ENCODE measurements around the gene CABP1. TPM values are rescaled to one million over a fixed set of nuclear protein-coding genes. Genes with fewer than 3 reads are reported as not detected.
A peak's percentile ranks its signal among the peaks of the same experiment; 100 is the strongest.
"Not testable (repeated sequence)": the region's sequence is repeated elsewhere in the genome, so short reads cannot be mapped to it uniquely, and the experiment has no call there.

The CABP1 gene
- total and polyA plus RNA-seq, 11 donors = 2.4 to 9.9 (median 3.8) TPM

DNA sequence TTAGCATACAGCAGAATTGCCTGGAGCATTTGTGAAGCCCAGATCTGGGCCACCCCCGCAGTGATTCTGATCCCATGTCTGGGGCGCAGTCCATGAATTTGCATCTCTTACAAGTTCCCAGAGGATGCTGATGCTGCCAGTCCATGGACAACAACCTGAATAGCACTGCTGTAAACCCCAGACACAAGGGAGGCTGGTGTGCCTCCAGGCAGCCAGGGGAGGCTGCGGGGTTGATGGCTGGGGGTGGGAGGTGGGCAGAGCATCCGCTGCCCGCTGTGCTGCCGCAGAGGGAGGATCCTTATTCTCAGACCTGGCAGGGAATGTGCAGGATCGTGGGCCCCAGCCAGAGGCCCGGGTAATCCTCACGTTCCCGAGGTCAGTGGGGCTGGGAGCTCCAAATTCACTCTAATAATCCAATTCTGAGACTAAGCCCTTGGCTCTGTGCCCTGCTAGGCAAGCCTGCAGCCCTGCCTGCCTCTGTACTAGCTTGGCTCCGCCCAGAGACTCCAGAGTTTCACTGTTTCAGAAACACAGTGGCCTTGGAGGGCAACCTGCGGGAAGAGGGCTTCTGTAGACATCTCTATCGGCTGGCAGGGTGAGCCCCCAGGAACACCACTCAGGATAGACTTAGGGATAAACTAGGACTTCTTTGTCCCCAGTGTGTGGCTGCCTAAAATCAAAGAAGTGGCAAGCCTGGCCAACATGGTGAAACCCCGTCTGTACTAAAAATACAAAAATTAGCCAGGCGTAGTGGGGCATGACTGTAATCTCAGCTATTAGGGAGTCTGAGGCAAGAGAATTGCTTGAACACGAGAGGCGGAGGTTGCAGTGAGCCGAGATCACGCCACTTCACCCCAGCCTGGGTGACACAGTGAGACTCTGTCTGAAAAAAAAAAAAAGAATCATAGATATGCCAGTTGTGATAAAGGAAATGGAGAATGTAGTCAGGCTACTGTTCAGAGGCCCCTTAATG lies 28.7 kb downstream of the CABP1 start:
- WGBS, 4 donors = 57 to 80% (median 59%) methylated on average over 10 to 19 of the region's 19 CpGs
- Histone ChIP-seq H3K27me3 (no peaks in the 10 kb centered on the region), H3K4me1 (peaks cover 0 to 8% (median 1%) of the 10 kb centered on the region in 12 donors), H3K27ac (peak overlapping the region in 1 of 12 donors; percentile 16), H3K4me3 (no peak overlapping the region), H3K36me3 (no peaks in the 10 kb centered on the region), H3K9me3 (no peaks in the 10 kb centered on the region)
- intact Hi-C loops (cut with DNase I) = no loop called here
- ATAC-seq (peak; percentile 29 to 53 (median 36)), DNase-seq (peak in 1 of 5 donors; percentile 40)
- no peak for TF ChIP-seq POLR2A (IDR thresholded peaks at IDR 0.05)
- TF ChIP-seq, protein P1, sequence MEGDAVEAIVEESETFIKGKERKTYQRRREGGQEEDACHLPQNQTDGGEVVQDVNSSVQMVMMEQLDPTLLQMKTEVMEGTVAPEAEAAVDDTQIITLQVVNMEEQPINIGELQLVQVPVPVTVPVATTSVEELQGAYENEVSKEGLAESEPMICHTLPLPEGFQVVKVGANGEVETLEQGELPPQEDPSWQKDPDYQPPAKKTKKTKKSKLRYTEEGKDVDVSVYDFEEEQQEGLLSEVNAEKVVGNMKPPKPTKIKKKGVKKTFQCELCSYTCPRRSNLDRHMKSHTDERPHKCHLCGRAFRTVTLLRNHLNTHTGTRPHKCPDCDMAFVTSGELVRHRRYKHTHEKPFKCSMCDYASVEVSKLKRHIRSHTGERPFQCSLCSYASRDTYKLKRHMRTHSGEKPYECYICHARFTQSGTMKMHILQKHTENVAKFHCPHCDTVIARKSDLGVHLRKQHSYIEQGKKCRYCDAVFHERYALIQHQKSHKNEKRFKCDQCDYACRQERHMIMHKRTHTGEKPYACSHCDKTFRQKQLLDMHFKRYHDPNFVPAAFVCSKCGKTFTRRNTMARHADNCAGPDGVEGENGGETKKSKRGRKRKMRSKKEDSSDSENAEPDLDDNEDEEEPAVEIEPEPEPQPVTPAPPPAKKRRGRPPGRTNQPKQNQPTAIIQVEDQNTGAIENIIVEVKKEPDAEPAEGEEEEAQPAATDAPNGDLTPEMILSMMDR (IDR thresholded peaks at IDR 0.05) = no peak

DNA sequence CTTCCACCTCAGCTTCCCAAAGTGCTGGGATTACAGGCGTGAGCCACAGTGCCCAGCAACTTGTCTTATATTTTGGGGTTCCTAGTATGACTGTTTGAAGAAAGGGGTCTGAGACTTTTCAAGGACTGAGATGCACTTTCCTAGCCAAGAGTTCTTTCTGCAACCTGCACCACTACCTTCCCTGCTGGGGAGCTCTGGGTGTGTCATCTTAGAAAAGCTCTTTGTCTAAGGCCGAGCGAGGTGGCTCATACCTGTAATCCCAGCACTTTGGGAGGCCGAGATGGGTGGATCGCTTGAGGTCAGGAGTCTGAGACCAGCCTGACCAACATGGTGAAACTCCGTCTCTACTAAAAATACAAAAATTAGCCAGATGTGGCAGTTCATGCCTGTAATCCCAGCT lies 29.8 kb downstream of the CABP1 start:
- WGBS, 4 donors = 94 to 97% (median 95%) methylated on average over 6 of the region's 6 CpGs
- H3K4me1 ChIP-seq; H3K4me3 ChIP-seq; DNase-seq; ATAC-seq; H3K27me3 ChIP-seq; H3K9me3 ChIP-seq; intact Hi-C loops (cut with DNase I); H3K36me3 ChIP-seq; H3K27ac ChIP-seq: not testable (repeated sequence)

DNA sequence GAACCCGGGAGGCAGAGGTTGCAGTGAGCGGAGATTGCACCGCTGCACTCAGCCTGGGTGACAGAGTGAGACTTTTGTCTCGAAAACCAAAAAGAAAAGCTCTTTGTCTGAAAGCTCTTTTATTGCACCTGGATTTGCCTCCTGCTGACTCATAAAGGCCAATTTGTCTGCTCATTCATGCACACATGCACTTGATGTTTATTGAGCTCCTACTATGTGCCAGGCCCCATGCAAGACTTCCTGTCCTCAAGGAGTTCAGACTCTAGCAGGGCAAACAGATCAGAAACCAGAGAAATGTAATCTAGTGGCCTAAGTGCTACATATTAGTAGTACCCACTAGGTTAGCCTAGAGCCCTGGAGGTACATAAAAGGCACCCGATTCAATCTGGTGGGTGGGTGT lies 30.2 kb downstream of the CABP1 start:
- Histone ChIP-seq H3K4me3 (no peak overlapping the region), H3K27me3 (no peaks in the 10 kb centered on the region), H3K9me3 (no peaks in the 10 kb centered on the region), H3K4me1 (peaks cover 0 to 8% (median 1%) of the 10 kb centered on the region in 12 donors), H3K36me3 (no peaks in the 10 kb centered on the region), H3K27ac (no peak overlapping the region)
- DNase-seq = no peak
- ATAC-seq = no peak
- intact Hi-C loops (cut with DNase I) = no loop called here
- WGBS, 4 donors = 86 to 100% (median 96%) methylated on average over 5 of the region's 5 CpGs
- TF ChIP-seq, protein P1 (IDR thresholded peaks at IDR 0.05) = no peak
- no peak for TF ChIP-seq POLR2A (IDR thresholded peaks at IDR 0.05)

DNA sequence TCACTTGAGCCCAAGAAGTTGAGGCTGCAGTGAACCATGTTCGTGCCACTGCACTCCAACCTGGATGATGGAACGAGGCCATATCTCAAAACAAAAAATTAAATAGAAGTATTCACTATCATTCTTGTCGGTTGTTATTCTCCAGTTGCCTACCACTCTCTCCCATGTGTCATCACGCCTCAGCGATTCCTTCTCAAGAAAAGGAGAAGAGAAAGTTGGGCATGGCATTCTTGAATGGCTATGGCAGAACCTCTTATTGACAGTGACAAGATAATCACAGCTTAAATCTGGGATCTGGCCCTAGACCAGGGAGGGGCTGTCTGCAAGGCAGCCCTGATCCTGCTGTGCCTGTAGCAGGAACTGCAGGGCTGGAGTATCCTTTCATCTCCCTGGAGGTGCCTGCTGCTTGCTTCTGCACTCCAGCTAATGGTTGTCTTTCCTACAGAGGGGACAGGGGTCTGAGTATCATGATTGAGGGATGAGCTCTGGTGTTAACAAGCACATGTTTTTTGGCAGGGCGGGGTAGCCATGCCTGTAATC lies 33.7 kb downstream of the CABP1 start:
- TF ChIP-seq, protein P1 (IDR thresholded peaks at IDR 0.05) = no peak
- TF ChIP-seq POLR2A (IDR thresholded peaks at IDR 0.05) = no peak
- no peak overlapping the region for H3K4me3 ChIP-seq
- 75 to 82% (median 79%) methylated on average over 6 of the region's 6 CpGs for WGBS, 4 donors
- H3K27ac ChIP-seq = no peak overlapping the region
- no peaks in the 10 kb centered on the region for H3K27me3 ChIP-seq
- no peaks in the 10 kb centered on the region for H3K9me3 ChIP-seq
- intact Hi-C loops (cut with DNase I) = no loop called here
- no peak for ATAC-seq
- H3K4me1 ChIP-seq = peaks cover 0 to 15% (median 3%) of the 10 kb centered on the region in 12 donors
- no peaks in the 10 kb centered on the region for H3K36me3 ChIP-seq
- no peak for DNase-seq
